Measurements from ENCODE around the gene TMX4.
"Not testable (repeated sequence)": the region's sequence is repeated elsewhere in the genome, so short reads cannot be mapped to it uniquely, and the experiment has no call there.

Gene TMX4

GRCh38 chr20:7959484-7959883, 60.1 kb downstream of the TMX4 start:
- TF ChIP-seq SP2 (tag by site-specific recombination; IDR thresholded peaks at IDR 0.05) (no peak), TRIM28 (IDR thresholded peaks at IDR 0.05; ENCODE audit: borderline replicate concordance, low read length) (no peak), ZNF266 (tag by site-specific recombination; IDR thresholded peaks at IDR 0.05; ENCODE audit: low read depth) (no peak), ZNF560 (tag by site-specific recombination; IDR thresholded peaks at IDR 0.05; ENCODE audit: borderline replicate concordance) (no peak), ZNF639 (tag by site-specific recombination; IDR thresholded peaks at IDR 0.05) (no peak), PRDM1 (tag by site-specific recombination; IDR thresholded peaks at IDR 0.05) (no peak), ZNF221 (tag by site-specific recombination; IDR thresholded peaks at IDR 0.05; ENCODE audit: borderline replicate concordance) (no peak), SALL2 (tag by site-specific recombination; IDR thresholded peaks at IDR 0.05; ENCODE audit: borderline replicate concordance) (no peak), ZBTB48 (tag by site-specific recombination; IDR thresholded peaks at IDR 0.05) (no peak), ZNF423 (tag by site-specific recombination; IDR thresholded peaks at IDR 0.05) (no peak), YY1 (tag by site-specific recombination; IDR thresholded peaks at IDR 0.05) (no peak), HOXD13 (CRISPR knock-in tag; IDR thresholded peaks at IDR 0.05; ENCODE audit: borderline replicate concordance) (no peak), KLF16 (tag by site-specific recombination; IDR thresholded peaks at IDR 0.05) (no peak), MEIS1 (CRISPR knock-in tag; IDR thresholded peaks at IDR 0.05; ENCODE audit: borderline replicate concordance) (no peak), ZNF626 (tag by site-specific recombination; IDR thresholded peaks at IDR 0.05) (no peak), ZNF354C (tag by site-specific recombination; IDR thresholded peaks at IDR 0.05; ENCODE audit: borderline replicate concordance, low read depth) (no peak), ZNF580 (tag by site-specific recombination; IDR thresholded peaks at IDR 0.05) (no peak)
- TF ChIP-seq, protein P1, sequence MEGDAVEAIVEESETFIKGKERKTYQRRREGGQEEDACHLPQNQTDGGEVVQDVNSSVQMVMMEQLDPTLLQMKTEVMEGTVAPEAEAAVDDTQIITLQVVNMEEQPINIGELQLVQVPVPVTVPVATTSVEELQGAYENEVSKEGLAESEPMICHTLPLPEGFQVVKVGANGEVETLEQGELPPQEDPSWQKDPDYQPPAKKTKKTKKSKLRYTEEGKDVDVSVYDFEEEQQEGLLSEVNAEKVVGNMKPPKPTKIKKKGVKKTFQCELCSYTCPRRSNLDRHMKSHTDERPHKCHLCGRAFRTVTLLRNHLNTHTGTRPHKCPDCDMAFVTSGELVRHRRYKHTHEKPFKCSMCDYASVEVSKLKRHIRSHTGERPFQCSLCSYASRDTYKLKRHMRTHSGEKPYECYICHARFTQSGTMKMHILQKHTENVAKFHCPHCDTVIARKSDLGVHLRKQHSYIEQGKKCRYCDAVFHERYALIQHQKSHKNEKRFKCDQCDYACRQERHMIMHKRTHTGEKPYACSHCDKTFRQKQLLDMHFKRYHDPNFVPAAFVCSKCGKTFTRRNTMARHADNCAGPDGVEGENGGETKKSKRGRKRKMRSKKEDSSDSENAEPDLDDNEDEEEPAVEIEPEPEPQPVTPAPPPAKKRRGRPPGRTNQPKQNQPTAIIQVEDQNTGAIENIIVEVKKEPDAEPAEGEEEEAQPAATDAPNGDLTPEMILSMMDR (tag by site-specific recombination; IDR thresholded peaks at IDR 0.05) = no peak
- TF ChIP-seq, protein P2, sequence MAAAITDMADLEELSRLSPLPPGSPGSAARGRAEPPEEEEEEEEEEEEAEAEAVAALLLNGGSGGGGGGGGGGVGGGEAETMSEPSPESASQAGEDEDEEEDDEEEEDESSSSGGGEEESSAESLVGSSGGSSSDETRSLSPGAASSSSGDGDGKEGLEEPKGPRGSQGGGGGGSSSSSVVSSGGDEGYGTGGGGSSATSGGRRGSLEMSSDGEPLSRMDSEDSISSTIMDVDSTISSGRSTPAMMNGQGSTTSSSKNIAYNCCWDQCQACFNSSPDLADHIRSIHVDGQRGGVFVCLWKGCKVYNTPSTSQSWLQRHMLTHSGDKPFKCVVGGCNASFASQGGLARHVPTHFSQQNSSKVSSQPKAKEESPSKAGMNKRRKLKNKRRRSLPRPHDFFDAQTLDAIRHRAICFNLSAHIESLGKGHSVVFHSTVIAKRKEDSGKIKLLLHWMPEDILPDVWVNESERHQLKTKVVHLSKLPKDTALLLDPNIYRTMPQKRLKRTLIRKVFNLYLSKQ (tag by site-specific recombination; IDR thresholded peaks at IDR 0.05; ENCODE audit: borderline replicate concordance) = no peak
- TF ChIP-seq, protein P3, sequence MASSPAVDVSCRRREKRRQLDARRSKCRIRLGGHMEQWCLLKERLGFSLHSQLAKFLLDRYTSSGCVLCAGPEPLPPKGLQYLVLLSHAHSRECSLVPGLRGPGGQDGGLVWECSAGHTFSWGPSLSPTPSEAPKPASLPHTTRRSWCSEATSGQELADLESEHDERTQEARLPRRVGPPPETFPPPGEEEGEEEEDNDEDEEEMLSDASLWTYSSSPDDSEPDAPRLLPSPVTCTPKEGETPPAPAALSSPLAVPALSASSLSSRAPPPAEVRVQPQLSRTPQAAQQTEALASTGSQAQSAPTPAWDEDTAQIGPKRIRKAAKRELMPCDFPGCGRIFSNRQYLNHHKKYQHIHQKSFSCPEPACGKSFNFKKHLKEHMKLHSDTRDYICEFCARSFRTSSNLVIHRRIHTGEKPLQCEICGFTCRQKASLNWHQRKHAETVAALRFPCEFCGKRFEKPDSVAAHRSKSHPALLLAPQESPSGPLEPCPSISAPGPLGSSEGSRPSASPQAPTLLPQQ (tag by site-specific recombination; IDR thresholded peaks at IDR 0.05) = no peak
- POLR2A ChIA-PET = no interaction called here
- H3K4me1 ChIP-seq (ENCODE audit: control insufficient read depth, insufficient read depth, low read length) = no peaks in the 10 kb centered on the region
- H3K4me3 ChIP-seq (ENCODE audit: low read depth, low read length) = no peak overlapping the region
- no peaks in the 10 kb centered on the region for H3K9me3 ChIP-seq (ENCODE audit: control insufficient read depth, insufficient read depth, low read depth, low read length)
- H3K27ac ChIP-seq (ENCODE audit: extremely low read depth, low read depth, low read length) = no peak overlapping the region
- no peaks in the 10 kb centered on the region for H3K36me3 ChIP-seq (ENCODE audit: control insufficient read depth in 2 of 2, insufficient read depth in 1 of 2, low read length in 2 of 2)
- CTCF ChIA-PET = interaction anchor here (0.6 kb wide), 1 partner anchor 84 kb away, joined by 3 read pairs; no protein-coding TSS in a partner anchor

DNA sequence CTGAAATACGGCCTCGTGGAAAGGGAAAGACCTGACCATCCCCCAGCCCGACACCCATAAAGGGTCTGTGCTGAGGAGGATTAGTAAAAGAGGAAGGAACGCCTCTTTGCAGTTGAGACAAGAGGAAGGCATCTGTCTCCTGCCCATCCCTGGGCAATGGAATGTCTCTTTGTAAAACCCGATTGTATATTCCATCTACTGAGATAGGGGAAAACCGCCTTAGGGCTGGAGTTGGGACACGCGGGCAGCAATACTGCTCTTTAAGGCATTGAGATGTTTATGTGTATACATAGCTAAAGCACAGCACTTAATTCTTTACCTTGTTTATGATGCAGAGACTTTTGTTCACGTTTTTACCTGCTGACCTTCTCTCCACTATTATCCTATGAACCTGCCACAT, 63.0 kb downstream of the TMX4 start:
- POLR2A ChIA-PET; H3K27ac ChIP-seq (ENCODE audit: extremely low read depth, low read depth, low read length); H3K4me1 ChIP-seq (ENCODE audit: control insufficient read depth, insufficient read depth, low read length); H3K9me3 ChIP-seq (ENCODE audit: control insufficient read depth, insufficient read depth, low read depth, low read length); H3K4me3 ChIP-seq (ENCODE audit: low read depth, low read length); H3K36me3 ChIP-seq (ENCODE audit: control insufficient read depth in 2 of 2, insufficient read depth in 1 of 2, low read length in 2 of 2); CTCF ChIA-PET: not testable (repeated sequence)

Data from HEK293 (cell line).